HG03196 (cell line): Measurements from ENCODE around the gene KRTAP10-12.
"Not testable (repeated sequence)": the region's sequence is repeated elsewhere in the genome, so short reads cannot be mapped to it uniquely, and the experiment has no call there.

Source experiments
- ATAC-seq: cut with Tn5 transposase; IDR thresholded peaks from one replicate; pipeline ENCODE4 v1.9.1; 2021; ENCODE audit not compliant: unreplicated experiment

Gene KRTAP10-12

DNA sequence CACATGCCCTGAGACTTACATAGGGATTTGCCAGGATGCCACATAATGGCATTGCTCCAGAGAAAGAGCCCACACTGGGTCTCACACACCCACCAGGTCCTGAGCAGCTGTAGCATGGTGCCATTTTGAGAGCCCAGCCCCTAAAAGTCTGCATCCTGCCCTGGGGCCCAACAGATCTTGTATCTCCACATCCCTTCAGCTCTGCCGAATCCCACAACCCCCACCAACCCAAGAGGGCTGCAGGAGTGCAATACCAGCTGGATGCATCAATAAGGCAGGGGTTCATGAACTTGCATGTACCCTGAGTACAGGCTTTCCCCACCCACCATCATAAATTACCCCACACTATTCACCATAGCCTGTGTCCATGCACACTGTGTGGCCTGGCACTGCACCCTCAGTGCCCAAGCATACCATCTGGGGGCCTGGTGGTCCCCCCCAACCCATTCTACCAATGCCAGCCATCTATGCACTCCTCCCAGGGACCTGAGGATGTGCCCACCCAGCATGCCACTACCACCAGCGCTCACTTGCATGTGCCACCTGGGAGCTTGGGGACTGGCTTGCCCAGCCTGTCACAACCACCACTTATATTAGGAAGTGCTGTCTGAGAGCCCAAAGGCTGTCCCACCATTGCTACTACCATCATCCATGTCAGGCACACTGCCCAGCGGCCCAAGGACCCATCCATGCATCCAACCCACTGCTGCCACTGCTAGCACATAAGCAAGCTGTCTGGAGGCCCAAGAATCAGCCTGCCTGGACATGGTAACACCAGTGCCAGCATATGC is 26.1 kb upstream of the KRTAP10-12 start:
- no peak for ATAC-seq

DNA sequence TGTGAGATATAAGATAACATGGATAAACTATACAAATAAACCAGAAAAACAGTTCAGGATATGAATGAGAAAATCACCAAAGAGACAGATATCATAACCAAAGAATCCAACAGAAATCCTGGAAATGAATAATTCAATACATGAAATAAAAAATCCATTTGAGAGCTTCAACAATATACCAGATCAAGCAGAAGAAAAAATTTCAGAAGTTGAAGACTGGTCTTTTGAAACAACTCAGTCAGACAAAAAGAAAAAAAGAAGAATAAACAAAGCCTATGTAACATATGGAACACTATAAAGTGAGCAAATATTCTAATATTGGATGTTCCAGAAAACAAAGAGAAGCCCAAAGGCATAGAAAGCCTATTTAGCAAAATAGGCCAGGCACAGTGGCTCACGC is 25.1 kb upstream of the KRTAP10-12 start:
- no peak for ATAC-seq

DNA sequence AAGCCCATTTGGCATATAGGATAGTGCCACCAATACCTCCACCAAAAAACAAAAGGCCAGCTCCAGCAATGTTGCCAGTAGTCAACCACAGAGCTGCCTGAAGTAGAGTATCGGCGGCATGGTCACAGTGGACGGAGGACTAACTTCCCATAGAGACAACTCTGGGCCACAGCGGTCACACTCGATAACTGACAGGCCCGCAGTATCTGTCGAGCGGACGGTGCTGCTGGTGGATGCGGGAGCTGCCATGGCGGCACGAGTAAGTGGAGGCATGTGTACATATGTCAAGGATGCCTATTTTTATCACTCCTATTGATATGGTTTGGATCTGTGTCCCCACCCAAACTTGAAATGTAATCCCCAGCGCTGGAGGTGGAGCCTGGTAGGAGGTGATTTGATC is 19.1 kb upstream of the KRTAP10-12 start:
- no peak for ATAC-seq

DNA sequence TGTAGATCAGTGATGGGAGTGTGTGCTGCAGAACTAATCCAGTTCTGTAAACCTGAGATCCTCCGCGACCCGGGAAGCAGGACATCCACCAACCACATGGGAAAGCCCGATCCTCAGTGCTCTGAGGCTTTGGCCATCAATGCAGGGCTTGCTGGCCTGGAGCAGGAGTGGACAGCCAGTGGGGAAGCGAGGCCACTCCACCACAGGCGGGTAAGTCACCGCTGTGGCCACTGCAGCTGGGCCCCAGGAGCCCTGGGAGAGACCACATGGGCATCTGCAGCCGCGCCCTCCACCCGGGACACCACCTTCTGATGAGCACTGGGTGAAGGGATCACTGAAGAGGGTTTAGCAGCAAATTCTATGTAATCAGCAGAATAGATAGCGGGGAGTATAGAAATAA is 15.8 kb upstream of the KRTAP10-12 start:
- ATAC-seq, result no peak

DNA sequence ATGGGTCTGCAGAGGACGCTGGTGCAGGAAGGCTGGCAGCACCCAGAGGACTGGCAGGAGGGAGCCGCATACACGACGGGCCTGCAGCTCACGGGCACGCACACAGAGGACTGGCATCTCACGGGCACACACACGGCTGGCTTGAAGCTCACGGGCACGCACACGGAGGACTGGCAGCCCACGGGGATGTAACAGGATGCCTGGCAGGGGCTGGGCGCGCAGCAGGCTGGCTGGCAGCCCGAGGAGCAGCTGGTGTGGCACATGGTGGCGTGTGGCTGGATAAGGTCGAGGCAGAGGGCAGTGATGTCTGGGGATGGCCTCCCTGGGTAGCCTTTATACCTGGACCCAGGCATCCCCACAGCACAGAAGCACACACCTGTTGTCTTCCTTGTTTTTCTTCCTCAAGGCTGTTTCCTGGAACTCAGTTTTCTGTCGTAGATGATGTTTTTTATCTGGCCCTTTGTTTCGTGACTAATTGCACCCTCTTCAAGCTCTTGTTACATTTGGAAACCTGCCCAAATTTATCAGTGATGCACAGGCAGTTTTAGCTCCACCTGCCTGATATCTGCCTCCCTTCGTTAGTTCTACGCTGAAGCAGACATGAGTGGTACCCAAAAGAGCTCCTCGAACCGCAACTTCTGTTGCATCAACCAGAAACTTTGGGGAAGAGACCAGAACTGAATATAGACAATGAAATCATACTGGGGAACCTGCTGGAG is 15.0 kb upstream of the KRTAP10-12 start, which contains the start of gene KRTAP12-1:
Gene KRTAP12-1 (minus strand): TSS at position 303 of the 719 bp plus-strand sequence. CDS start 40 bp downstream, at position 263.
- ATAC-seq, result no peak

DNA sequence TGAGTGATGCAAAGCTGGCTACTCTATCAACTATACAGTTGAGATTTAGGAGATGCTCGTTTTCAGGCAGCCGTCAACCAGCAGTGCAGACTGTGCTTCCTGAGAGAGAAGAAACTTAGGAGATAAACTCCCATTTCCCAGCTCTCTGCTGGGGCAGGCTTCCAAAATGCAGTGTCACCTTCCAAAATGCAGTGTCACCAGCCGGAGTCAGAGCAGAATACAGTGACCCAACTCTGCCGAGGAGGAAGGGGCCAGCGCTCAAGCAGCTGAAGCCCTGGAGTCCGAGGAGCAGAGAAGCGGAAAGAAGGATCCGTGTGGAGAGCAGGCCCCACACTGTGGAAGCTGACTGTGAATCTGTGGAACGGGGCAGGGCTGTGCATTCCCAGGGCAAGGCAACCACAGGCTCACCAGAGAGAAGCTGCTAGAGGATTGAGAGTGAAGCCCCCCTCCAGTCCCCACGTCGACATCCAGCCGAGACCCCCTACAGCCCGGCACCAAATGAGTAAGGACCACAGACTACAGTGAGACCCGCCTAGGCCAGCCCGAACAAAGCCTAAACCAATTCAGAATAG is 14.3 kb upstream of the KRTAP10-12 start:
- no peak for ATAC-seq

DNA sequence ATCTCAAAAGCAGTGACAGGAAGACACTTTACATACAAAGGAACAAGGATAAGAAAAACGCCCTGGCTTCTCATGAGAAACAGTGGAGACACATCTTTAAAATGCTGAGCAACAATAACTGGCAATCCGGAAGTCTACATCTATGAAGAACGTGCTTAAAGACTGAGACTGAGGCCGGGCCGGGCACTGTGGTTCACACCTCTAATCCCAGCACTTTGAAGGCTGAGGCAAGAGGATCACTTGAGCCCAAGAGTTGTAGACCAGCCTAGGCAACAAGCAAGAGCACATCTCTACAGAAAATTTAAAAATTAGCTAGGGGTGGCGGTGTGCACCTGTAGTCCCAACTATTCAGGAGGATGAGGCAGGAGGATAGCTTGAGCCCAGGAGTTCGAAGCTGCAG is 12.9 kb upstream of the KRTAP10-12 start:
- ATAC-seq, result no peak

DNA sequence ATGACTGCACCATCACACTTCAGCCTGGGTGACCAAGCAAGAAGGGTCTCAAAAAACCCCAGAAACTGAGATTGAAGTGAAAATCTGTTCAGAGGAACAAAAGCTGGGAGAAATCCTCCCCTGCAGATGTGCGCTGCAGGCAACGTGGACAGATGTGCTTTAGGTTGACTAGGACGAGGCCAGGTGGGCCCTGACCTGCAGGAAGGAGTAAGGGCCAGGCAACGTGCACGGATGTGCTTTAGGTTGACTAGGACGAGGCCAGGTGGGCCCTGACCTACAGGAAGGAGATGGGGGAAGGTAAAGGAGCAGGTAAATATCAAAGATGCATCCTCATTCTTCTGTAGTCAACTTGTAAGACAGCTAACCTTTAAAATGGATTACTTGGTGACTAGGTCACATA is 12.5 kb upstream of the KRTAP10-12 start:
- ATAC-seq, result no peak

DNA sequence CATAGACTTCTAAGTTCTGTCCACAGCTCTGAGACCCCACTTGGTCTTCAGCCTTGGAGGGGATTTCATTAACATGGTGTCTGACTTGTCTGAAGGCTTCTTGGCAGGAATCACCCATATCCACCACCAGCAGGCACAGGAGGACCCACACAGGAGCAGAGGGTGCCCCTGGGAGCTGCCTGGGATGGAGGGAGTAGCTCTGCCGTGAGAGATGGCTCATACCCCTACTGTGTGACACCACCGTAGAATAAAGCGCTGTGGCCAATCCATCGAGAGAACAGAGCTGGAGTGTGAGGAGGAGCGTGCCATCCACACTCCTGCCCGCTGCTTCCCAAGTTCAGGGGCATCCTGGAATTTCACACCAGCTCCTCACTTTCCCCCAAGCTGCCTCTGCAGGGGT is 11.9 kb upstream of the KRTAP10-12 start:
- ATAC-seq, result not testable (repeated sequence)

DNA sequence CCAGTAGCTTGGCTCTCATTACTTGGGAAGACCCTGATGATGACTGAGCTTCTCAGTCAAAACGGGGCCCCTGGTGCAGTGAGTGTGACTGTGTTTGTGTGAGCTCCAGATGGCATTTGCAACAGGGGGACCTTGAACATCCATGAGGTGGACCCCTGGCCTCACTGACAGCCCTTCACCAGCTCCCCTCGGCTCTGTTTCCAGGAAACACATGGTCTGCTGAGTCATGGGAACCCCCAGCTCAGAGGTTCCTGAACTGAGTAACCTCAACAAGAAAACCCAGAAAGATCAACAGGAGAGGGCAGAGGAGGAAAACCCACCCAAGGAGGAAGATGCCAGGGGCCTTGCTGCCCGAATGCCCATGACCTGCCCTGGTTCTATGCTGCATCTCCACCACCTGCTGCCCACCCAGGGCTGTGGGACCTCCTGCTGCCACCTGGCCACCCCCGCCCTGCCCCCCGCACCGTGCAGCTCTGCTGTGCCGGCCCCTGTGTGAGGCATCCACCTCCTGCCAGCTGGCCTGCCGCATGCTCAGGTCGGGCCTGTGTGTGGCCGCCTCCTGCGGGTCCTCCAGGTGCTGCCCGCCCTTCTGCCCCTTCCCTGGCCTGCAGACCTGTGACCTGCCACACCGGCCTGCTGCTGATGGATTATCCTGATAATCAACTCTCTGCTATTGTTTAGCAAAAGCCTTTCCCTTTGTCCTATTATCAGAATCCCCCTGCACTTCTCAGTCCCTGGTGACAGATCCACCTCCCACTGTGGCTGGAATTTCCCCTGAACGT is 10.8 kb upstream of the KRTAP10-12 start:
- ATAC-seq, result no peak

DNA sequence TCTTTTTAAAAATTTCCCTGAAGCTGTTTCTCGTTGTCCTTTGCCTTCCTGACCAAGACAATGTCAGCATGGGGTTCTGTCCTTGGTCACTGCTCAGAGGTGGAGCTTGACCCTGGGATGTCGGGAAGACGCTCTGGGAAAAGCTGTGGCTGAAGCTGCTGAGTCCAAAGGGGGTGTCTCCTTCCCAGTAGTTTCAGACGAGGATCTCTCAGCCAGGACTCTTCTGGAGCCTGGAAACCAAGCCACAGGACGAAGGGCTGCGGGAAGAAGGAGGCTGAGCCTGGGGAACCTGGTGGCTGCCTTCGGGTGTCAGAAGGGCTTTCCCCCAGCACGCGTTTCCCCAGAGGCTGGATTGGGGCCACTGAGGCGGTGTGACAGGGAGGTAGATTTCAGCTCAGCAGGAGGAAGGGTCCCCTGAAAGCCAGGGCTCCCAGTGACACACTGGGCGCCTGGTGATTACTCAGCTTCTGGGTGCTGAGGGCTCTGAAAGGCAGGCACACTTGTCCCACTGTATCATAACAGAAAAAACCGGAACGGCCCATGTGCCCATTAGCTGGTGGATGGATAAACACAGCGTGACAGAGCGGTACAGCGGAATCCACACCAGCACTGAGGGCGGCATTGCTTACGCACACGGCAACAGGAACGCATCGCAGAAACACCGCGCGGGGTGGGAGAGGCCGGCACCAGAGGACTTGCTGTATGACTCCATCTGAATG is 10.0 kb upstream of the KRTAP10-12 start:
- no peak for ATAC-seq

DNA sequence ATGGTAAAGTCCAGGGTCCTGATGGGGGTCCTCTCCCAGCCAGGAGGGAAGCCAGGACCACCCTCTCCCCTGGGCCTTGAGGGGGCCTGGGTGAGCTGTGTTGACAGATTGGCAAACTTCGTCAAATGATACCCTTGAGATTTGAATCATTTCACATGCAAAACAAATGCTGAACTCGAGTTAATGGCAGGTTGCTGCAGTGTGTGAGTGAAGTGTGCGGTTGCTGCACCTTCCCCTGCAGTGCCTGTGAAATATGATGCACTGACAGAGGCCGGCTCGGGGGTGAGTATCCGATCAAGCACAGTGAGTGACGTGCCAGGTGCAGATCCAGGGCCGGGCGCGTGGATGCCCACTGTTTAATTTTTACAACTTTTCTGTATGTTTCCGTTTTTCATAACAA is 9.3 kb upstream of the KRTAP10-12 start:
- ATAC-seq, result no peak

DNA sequence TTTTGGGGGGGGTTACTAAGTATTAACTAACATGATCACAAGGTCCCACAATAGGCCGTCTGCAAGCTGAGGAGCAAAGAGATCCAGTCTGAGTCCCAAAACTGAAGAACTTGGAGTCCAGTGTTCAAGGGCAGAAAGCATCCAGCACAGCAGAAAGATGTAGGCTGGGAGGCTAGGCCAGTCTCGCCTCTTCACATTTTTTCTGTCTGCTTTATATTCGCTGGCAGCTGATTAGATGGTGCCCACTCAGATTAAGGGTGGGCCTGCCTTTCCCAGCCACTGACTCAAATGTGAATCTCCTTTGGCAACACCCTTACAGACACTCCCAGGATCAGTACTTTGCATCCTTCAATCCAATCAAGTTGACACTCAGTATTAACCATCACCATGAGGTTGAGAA is 7.2 kb upstream of the KRTAP10-12 start:
- ATAC-seq, result not testable (repeated sequence)

DNA sequence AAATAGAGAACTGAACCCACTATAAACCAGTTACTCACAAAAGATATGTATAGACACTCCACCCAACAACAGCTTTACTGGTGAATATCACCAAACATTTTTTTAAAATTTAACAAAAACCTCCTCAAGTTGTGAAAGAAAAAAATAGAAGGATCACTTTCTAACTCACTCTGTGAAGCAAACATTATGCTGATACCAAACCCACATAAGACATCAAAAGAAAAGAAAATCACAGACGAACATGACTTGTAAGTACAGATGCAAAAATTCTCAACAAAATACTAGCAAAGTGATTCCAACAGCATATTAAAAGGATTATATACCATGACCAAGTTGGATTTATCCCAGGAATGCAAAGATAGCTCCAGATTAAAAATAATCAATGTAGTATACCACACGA is 5.3 kb upstream of the KRTAP10-12 start:
- ATAC-seq, result no peak

DNA sequence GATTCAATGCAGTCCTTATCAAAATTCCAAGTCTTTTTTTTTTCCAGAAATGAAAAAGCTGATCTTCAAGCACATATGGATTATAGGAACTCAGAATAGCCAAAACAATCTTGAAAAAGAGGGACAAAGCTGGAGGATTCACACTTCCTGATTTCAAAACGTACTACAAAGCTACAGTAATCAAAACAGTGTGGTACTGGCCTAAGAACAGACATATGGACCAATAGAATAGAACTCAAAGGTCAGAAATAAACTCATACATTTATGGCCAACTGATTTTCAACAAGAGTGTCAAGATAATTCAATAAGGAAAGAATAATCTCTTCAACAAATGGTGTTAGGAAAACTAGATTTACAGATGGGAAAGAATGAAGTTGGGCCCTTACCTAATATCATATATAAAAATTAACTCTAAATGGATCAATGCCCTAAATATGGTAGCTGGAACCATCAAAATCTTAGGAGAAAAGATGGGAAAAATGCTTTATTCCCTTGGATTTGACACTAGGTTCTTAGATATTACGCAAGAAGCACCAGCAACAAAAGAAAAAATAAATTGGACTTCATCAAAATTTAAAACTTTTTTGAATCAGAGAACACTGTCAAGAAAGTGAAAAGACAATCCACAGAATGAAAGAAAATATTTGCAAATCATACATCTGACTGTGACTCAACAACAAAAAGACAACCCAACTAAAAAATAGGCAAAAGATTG is 4.0 kb upstream of the KRTAP10-12 start:
- no peak for ATAC-seq

DNA sequence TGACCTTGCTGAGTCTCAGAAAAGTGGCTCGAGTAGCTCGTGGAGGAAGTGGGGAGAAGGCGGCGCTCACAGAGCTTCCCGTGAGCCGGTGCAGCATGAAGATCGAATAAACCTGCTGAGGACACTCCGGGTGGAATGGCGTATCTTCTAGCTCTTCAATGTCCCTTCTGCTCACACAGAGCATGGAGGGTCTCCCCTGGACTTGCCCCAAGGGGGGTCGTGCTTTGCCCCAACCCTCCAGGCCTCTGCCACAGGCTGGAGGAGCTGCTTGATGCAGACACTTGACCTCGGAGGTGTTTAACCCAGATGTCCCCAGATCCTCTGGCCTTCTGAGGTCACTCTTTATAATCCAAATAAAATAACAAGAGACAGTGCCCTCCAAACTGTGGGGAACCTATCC is 2.2 kb upstream of the KRTAP10-12 start:
- no peak for ATAC-seq

DNA sequence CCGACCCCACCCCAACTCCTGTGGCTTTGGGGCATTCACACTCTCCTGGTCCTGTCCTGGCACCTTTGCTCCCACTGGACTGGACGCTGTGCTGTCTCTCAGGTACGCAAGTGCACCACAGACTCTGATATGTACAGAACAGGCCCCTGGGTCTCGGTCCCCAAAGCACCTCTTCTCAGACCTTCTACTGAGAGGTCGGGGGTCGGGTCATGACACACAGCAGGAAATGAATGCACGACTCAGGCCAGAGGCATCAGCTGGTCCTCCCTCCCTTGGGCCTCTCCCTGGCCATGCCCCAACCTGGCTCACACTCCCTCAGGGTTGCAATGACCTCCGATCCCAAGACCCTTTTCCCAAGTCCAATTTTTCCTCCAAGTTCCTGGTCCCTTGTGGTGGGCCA is 1.8 kb upstream of the KRTAP10-12 start:
- no peak for ATAC-seq

DNA sequence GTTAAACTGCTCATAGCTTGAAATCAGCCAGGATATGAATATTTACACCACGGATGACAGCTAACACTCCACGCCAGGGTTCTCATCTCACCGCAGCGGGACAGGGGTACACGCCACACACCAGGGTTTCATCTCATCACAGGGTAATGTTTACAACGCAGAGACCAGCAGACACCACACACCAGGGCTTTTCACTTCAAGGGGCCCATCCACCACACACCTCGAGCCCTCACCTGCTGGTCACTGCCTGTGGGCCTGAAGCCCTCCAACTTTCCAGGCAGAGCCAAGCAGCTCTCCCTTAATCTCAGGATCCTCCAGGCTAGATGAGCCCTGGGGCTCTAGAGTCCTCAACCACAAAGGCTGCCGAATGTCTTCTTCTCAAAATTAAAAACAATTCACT is 1.3 kb upstream of the KRTAP10-12 start:
- no peak for ATAC-seq

DNA sequence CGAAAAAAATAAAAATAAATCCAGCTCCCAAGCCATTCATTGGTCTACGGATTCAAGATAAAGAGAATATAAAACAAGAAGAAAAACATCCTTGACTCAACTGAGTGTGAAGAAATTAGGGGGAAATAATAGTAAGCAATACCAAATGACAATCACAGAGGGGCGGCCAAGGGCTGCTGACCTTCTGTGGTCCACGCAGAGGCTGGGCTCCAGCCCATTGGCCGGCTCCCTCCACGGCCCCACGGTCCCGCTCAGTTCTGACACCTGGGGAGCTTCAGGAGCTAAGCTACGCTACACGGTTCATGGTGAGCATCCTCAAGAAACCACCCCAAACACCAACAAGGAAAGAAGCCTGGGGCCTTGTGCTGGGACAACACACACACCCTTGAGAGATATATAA is 400 bp upstream of the KRTAP10-12 start:
- ATAC-seq, result no peak
